ENCODE measurements around the gene MRGPRX4. TPM values are rescaled to one million over a fixed set of nuclear protein-coding genes. Genes with fewer than 3 reads are reported as not detected.

The MRGPRX4 gene
- total RNA-seq, 1 donor from 2014 or later, result not detected

- no peak overlapping the region for H3K27ac ChIP-seq (ENCODE audit: low read depth, low read length)
- H3K4me1 ChIP-seq (ENCODE audit: insufficient read depth, low read length), result no peaks in the 10 kb centered on the region
- no peak overlapping the region for H3K9ac ChIP-seq (ENCODE audit: low read length)
- no peaks in the 10 kb centered on the region for H3K79me2 ChIP-seq (ENCODE audit: insufficient read depth, low read length)
- Mint-ChIP-seq H3K9me3 (ENCODE audit: unreplicated experiment) (peaks cover 3% of the 10 kb centered on the region), H3K4me1 (ENCODE audit: low read depth, unreplicated experiment) (no peaks in the 10 kb centered on the region), H3K27me3 (ENCODE audit: low read depth, unreplicated experiment) (peaks cover 27% of the 10 kb centered on the region), H3K36me3 (ENCODE audit: low read depth, unreplicated experiment) (no peaks in the 10 kb centered on the region), H3K4me3 (ENCODE audit: unreplicated experiment) (no peak overlapping the region), H3K27ac (ENCODE audit: unreplicated experiment) (no peak overlapping the region)
- TF ChIP-seq EZH2 (IDR thresholded peaks at IDR 0.05; ENCODE audit: insufficient read depth, low read length) (no peak), CTCF (IDR thresholded peaks at IDR 0.05; ENCODE audit: insufficient read depth, low read depth, low read length) (no peak)
- H2AFZ ChIP-seq (ENCODE audit: low read depth, low read length), result no peak overlapping the region
- no peaks in the 10 kb centered on the region for H3K27me3 ChIP-seq (ENCODE audit: insufficient read depth, low read length)
- no peaks in the 10 kb centered on the region for H3K36me3 ChIP-seq (ENCODE audit: insufficient read depth, low read length)
- no peak overlapping the region for H3K4me2 ChIP-seq (ENCODE audit: low read length)
- no peak overlapping the region for H3K4me3 ChIP-seq (ENCODE audit: insufficient read depth, low read depth, low read length)
- no peaks in the 10 kb centered on the region for H4K20me1 ChIP-seq (ENCODE audit: insufficient read depth, low read length)
- DNase-seq (ENCODE audit: low read depth), result no peak
- H3K9me3 ChIP-seq (ENCODE audit: insufficient read depth, low read depth, low read length), result no peaks in the 10 kb centered on the region
- no peak for FAIRE-seq
Measured at GRCh38 chr11:18135308-18135707, 37.3 kb upstream of the MRGPRX4 start.

- H3K4me1 Mint-ChIP-seq (ENCODE audit: low read depth, unreplicated experiment), result no peaks in the 10 kb centered on the region
- H4K20me1 ChIP-seq (ENCODE audit: insufficient read depth, low read length), result no peaks in the 10 kb centered on the region
- no peak overlapping the region for H3K4me2 ChIP-seq (ENCODE audit: low read length)
- H3K36me3 ChIP-seq (ENCODE audit: insufficient read depth, low read length), result no peaks in the 10 kb centered on the region
- H3K79me2 ChIP-seq (ENCODE audit: insufficient read depth, low read length), result no peaks in the 10 kb centered on the region
- H2AFZ ChIP-seq (ENCODE audit: low read depth, low read length), result no peak overlapping the region
- TF ChIP-seq EZH2 (IDR thresholded peaks at IDR 0.05; ENCODE audit: insufficient read depth, low read length) (no peak), CTCF (IDR thresholded peaks at IDR 0.05; ENCODE audit: insufficient read depth, low read depth, low read length) (no peak)
- H3K4me1 ChIP-seq (ENCODE audit: insufficient read depth, low read length), result no peaks in the 10 kb centered on the region
- DNase-seq (ENCODE audit: low read depth) (no peak), FAIRE-seq (no peak)
- H3K4me3 ChIP-seq (ENCODE audit: insufficient read depth, low read depth, low read length), result no peak overlapping the region
- H3K9me3 ChIP-seq (ENCODE audit: insufficient read depth, low read depth, low read length), result no peaks in the 10 kb centered on the region
- no peaks in the 10 kb centered on the region for H3K36me3 Mint-ChIP-seq (ENCODE audit: low read depth, unreplicated experiment)
- peak overlapping the region; percentile 3 for H3K27ac Mint-ChIP-seq (ENCODE audit: unreplicated experiment)
- peaks cover 27% of the 10 kb centered on the region for H3K27me3 Mint-ChIP-seq (ENCODE audit: low read depth, unreplicated experiment)
- H3K4me3 Mint-ChIP-seq (ENCODE audit: unreplicated experiment), result no peak overlapping the region
- no peak overlapping the region for H3K9ac ChIP-seq (ENCODE audit: low read length)
- H3K27ac ChIP-seq (ENCODE audit: low read depth, low read length), result no peak overlapping the region
- peaks cover 3% of the 10 kb centered on the region for H3K9me3 Mint-ChIP-seq (ENCODE audit: unreplicated experiment)
- no peaks in the 10 kb centered on the region for H3K27me3 ChIP-seq (ENCODE audit: insufficient read depth, low read length)
Measured at GRCh38 chr11:18137186-18137800, 35.3 kb upstream of the MRGPRX4 start.

- no peak overlapping the region for H3K4me3 ChIP-seq (ENCODE audit: insufficient read depth, low read depth, low read length)
- no peaks in the 10 kb centered on the region for H3K9me3 ChIP-seq (ENCODE audit: insufficient read depth, low read depth, low read length)
- H3K79me2 ChIP-seq (ENCODE audit: insufficient read depth, low read length), result no peaks in the 10 kb centered on the region
- no peak overlapping the region for H2AFZ ChIP-seq (ENCODE audit: low read depth, low read length)
- no peaks in the 10 kb centered on the region for H3K27me3 ChIP-seq (ENCODE audit: insufficient read depth, low read length)
- no peak overlapping the region for H3K4me2 ChIP-seq (ENCODE audit: low read length)
- H3K9ac ChIP-seq (ENCODE audit: low read length), result no peak overlapping the region
- DNase-seq (ENCODE audit: low read depth) (no peak), FAIRE-seq (no peak)
- Mint-ChIP-seq H3K36me3 (ENCODE audit: low read depth, unreplicated experiment) (no peaks in the 10 kb centered on the region), H3K4me3 (ENCODE audit: unreplicated experiment) (no peak overlapping the region), H3K9me3 (ENCODE audit: unreplicated experiment) (peaks cover 6% of the 10 kb centered on the region), H3K4me1 (ENCODE audit: low read depth, unreplicated experiment) (peaks cover 4% of the 10 kb centered on the region), H3K27ac (ENCODE audit: unreplicated experiment) (no peak overlapping the region), H3K27me3 (ENCODE audit: low read depth, unreplicated experiment) (peaks cover 9% of the 10 kb centered on the region)
- H3K27ac ChIP-seq (ENCODE audit: low read depth, low read length), result no peak overlapping the region
- TF ChIP-seq EZH2 (IDR thresholded peaks at IDR 0.05; ENCODE audit: insufficient read depth, low read length), result no peak
- TF ChIP-seq CTCF (IDR thresholded peaks at IDR 0.05; ENCODE audit: insufficient read depth, low read depth, low read length), result no peak
- no peaks in the 10 kb centered on the region for H4K20me1 ChIP-seq (ENCODE audit: insufficient read depth, low read length)
- H3K4me1 ChIP-seq (ENCODE audit: insufficient read depth, low read length), result no peaks in the 10 kb centered on the region
- no peaks in the 10 kb centered on the region for H3K36me3 ChIP-seq (ENCODE audit: insufficient read depth, low read length)
Measured at GRCh38 chr11:18140145-18140544, 32.5 kb upstream of the MRGPRX4 start.

All from astrocyte (in vitro differentiated cells and primary cell).